ENCODE data around the gene LAMA3.

DNA sequence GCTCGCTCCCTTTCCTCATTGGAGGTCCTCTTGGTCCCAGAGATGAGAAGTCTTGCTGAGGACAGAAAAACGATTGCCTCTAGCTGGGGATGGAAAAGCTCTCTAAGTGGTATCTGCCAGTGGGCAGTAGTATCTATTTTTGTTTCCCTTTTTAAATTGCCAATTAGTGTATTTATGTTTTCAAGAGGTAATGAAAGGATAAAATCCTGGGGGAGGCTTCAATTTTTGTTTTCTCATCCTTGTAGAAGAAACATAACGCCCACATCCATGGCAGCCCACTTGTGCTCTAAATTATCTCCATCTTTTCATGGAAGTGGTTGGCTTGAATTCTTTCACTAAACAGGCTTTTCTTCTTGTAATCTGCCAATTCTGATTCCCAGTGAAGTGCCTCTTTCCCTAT, 40.8 kb upstream of the LAMA3 start:
- TF ChIP-seq, protein P1, sequence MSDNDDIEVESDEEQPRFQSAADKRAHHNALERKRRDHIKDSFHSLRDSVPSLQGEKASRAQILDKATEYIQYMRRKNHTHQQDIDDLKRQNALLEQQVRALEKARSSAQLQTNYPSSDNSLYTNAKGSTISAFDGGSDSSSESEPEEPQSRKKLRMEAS (IDR thresholded peaks at IDR 0.05; ENCODE audit: low read depth), result no peak
- TF ChIP-seq, protein P2, sequence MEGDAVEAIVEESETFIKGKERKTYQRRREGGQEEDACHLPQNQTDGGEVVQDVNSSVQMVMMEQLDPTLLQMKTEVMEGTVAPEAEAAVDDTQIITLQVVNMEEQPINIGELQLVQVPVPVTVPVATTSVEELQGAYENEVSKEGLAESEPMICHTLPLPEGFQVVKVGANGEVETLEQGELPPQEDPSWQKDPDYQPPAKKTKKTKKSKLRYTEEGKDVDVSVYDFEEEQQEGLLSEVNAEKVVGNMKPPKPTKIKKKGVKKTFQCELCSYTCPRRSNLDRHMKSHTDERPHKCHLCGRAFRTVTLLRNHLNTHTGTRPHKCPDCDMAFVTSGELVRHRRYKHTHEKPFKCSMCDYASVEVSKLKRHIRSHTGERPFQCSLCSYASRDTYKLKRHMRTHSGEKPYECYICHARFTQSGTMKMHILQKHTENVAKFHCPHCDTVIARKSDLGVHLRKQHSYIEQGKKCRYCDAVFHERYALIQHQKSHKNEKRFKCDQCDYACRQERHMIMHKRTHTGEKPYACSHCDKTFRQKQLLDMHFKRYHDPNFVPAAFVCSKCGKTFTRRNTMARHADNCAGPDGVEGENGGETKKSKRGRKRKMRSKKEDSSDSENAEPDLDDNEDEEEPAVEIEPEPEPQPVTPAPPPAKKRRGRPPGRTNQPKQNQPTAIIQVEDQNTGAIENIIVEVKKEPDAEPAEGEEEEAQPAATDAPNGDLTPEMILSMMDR (IDR thresholded peaks at IDR 0.05), result no peak
- TF ChIP-seq MXI1 (IDR thresholded peaks at IDR 0.05; ENCODE audit: low read depth, low read length), result no peak
- no peak for TF ChIP-seq USF2 (IDR thresholded peaks at IDR 0.05; ENCODE audit: borderline replicate concordance, low read depth, low read length)
- TF ChIP-seq TAF1 (IDR thresholded peaks at IDR 0.05; ENCODE audit: borderline replicate concordance, low read depth, low read length), result no peak
- TF ChIP-seq RAD21 (IDR thresholded peaks at IDR 0.05; ENCODE audit: low read length), result no peak
- TF ChIP-seq REST (IDR thresholded peaks at IDR 0.05; ENCODE audit: low read depth, low read length), result no peak
- no peak for TF ChIP-seq RFX5 (IDR thresholded peaks at IDR 0.05; ENCODE audit: low read length)
- no peak for TF ChIP-seq ELF1 (IDR thresholded peaks at IDR 0.05)
- TF ChIP-seq CHD2 (IDR thresholded peaks at IDR 0.05; ENCODE audit: low read length, partially characterized antibody), result no peak
- TF ChIP-seq SIN3A (IDR thresholded peaks at IDR 0.05; ENCODE audit: borderline replicate concordance, low read depth, low read length), result no peak
- no peak for TF ChIP-seq POLR2AphosphoS5 (IDR thresholded peaks at IDR 0.05; ENCODE audit: low read depth, low read length)

Data from SK-N-SH (cell line).